Mesothelial cell of epicardium (in vitro differentiated cells): ENCODE data around the gene SIK3. TPM values are rescaled to one million over a fixed set of nuclear protein-coding genes. Genes with fewer than 3 reads are reported as not detected.

Experiments
- DNase-seq, 2 experiments: peaks; one replicate each; pipeline ENCODE4 v3.0.0; 2021; ENCODE audit warnings: low spot score in 2 of 2; ENCODE audit not compliant: unreplicated experiment in 2 of 2
- H3K27ac Mint-ChIP-seq: 2 replicates; pipeline ENCODE4 v1.8.0; 2021; ENCODE audit warnings: mixed read lengths
- H3K27me3 Mint-ChIP-seq: 2 replicates; pipeline ENCODE4 v1.8.0; 2021; ENCODE audit warnings: low read depth, mixed read lengths
- H3K36me3 Mint-ChIP-seq: 2 replicates; pipeline ENCODE4 v1.8.0; 2021; ENCODE audit warnings: mixed read lengths
- H3K4me1 Mint-ChIP-seq: 2 replicates; pipeline ENCODE4 v1.8.0; 2021; ENCODE audit warnings: mixed read lengths
- H3K4me3 Mint-ChIP-seq: 2 replicates; pipeline ENCODE4 v1.8.0; 2021; ENCODE audit warnings: mild to moderate bottlenecking, moderate library complexity, mixed read lengths
- H3K9me3 Mint-ChIP-seq: 2 replicates; pipeline ENCODE4 v1.8.0; 2021; ENCODE audit warnings: mixed read lengths
- total RNA-seq: library from RNA; stranded (reverse); gene quantifications from 3 replicates; pipeline ENCODE4 v1.2.1, GENCODE V29; 2021
- TF ChIP-seq, protein P1 (sequence below): fragments of 200-600 bp; sonication (generic); IDR thresholded peaks from one replicate; pipeline ENCODE4 v1.5.0; 2021; ENCODE audit warnings: antibody characterized with exemption; ENCODE audit not compliant: unreplicated experiment

SIK3 gene
- total RNA-seq, 1 donor from 2014 or later = 35.6 TPM

- Mint-ChIP-seq H3K4me1 (no peaks in the 10 kb centered on the region), H3K9me3 (no peaks in the 10 kb centered on the region), H3K4me3 (no peak overlapping the region), H3K36me3 (peaks cover 55% of the 10 kb centered on the region), H3K27me3 (no peaks in the 10 kb centered on the region), H3K27ac (no peak overlapping the region)
- TF ChIP-seq, protein P1, sequence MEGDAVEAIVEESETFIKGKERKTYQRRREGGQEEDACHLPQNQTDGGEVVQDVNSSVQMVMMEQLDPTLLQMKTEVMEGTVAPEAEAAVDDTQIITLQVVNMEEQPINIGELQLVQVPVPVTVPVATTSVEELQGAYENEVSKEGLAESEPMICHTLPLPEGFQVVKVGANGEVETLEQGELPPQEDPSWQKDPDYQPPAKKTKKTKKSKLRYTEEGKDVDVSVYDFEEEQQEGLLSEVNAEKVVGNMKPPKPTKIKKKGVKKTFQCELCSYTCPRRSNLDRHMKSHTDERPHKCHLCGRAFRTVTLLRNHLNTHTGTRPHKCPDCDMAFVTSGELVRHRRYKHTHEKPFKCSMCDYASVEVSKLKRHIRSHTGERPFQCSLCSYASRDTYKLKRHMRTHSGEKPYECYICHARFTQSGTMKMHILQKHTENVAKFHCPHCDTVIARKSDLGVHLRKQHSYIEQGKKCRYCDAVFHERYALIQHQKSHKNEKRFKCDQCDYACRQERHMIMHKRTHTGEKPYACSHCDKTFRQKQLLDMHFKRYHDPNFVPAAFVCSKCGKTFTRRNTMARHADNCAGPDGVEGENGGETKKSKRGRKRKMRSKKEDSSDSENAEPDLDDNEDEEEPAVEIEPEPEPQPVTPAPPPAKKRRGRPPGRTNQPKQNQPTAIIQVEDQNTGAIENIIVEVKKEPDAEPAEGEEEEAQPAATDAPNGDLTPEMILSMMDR = no peak
- no peak for DNase-seq
Observed at GRCh38 chr11:116862951-116863350, 235.3 kb downstream of the SIK3 start.

DNA sequence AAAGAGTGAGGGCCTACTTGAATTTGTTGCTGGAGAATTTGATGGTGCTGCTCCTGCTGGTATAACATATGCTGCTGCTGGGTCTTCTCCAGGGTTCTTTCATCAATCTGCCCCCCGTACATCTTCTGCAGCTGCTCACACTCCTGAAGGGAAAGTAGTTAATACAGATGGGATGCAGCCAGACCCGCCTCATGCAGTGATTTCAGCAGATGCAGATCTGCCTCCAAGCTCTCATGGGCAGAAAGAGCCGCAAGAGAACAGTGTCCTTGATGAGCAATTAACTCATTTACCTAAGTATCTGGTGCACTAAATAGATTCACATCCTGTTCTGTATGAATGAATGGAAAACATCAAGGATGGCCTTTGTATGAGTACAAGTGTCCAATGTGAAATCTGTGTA lies 236.0 kb downstream of the SIK3 start:
- Mint-ChIP-seq H3K27ac (no peak overlapping the region), H3K36me3 (peaks cover 57% of the 10 kb centered on the region), H3K4me3 (no peak overlapping the region), H3K9me3 (no peaks in the 10 kb centered on the region), H3K27me3 (no peaks in the 10 kb centered on the region), H3K4me1 (no peaks in the 10 kb centered on the region)
- TF ChIP-seq, protein P1 = no peak
- DNase-seq = no peak

- Mint-ChIP-seq H3K36me3 (peaks cover 60% of the 10 kb centered on the region), H3K27me3 (no peaks in the 10 kb centered on the region), H3K4me3 (no peak overlapping the region), H3K4me1 (no peaks in the 10 kb centered on the region), H3K9me3 (no peaks in the 10 kb centered on the region), H3K27ac (no peak overlapping the region)
- DNase-seq = no peak
- TF ChIP-seq, protein P1 = no peak
Observed at GRCh38 chr11:116861539-116861938, 236.7 kb downstream of the SIK3 start.

- Mint-ChIP-seq H3K36me3 (peaks cover 63% of the 10 kb centered on the region), H3K4me1 (no peaks in the 10 kb centered on the region), H3K27me3 (no peaks in the 10 kb centered on the region), H3K4me3 (no peak overlapping the region), H3K27ac (no peak overlapping the region), H3K9me3 (no peaks in the 10 kb centered on the region)
- TF ChIP-seq, protein P1 = no peak
- DNase-seq = no peak
Observed at GRCh38 chr11:116860303-116860702, 237.9 kb downstream of the SIK3 start.

DNA sequence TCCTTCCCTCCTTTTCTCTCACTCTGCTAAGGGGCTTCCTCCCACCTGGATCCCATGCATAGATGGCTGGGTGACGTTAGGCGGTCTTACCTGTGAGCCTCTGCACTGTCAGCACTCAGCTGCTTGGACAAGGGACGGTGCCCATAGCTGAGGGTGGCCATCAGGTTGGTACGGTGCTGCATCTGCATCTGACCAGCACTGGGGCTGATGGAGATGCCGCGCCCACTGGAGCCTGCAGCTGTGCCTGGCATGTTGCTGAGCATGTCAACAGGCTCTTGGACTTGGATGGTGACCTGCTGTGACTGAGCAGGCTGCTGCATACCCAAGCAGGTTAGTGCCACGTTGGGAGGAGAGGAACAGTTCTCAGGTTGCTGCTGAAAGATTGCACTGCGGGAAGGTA lies 239.1 kb downstream of the SIK3 start:
- H3K27me3 Mint-ChIP-seq = no peaks in the 10 kb centered on the region
- TF ChIP-seq, protein P1 = no peak
- peaks cover 65% of the 10 kb centered on the region for H3K36me3 Mint-ChIP-seq
- H3K9me3 Mint-ChIP-seq = no peaks in the 10 kb centered on the region
- no peak overlapping the region for H3K4me3 Mint-ChIP-seq
- no peaks in the 10 kb centered on the region for H3K4me1 Mint-ChIP-seq
- DNase-seq = no peak
- H3K27ac Mint-ChIP-seq = no peak overlapping the region

DNA sequence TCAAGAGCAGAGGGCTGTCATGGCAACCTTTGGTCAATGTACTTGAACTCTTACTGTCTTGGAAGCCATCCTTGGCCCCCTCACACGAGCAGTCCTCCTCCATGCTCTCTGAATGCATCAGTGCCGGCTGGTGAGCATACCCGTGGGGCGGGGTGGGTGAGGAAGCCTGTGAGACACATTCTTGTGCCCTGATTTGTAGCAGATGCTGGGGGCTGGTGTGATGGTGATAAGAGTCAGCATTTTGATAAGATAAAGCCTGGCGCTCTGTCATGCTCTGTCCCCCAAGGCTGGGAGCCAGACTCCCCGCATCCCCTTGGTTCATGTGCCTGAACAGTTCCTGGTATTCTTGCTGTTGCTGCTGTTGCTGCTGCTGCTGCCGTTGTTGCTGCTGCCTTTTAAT lies 240.3 kb downstream of the SIK3 start:
- TF ChIP-seq, protein P1 = no peak
- no peaks in the 10 kb centered on the region for H3K4me1 Mint-ChIP-seq
- DNase-seq = no peak
- no peak overlapping the region for H3K27ac Mint-ChIP-seq
- H3K4me3 Mint-ChIP-seq = no peak overlapping the region
- peaks cover 61% of the 10 kb centered on the region for H3K36me3 Mint-ChIP-seq
- no peaks in the 10 kb centered on the region for H3K27me3 Mint-ChIP-seq
- H3K9me3 Mint-ChIP-seq = no peaks in the 10 kb centered on the region
